NB4 (cell line): ENCODE data around the gene ASB1.

Experiments
- CTCF ChIP-seq: IDR thresholded peaks from one replicate; pipeline ENCODE4 v1.5.1; 2012; ENCODE audit warnings: low read depth, low read length
- POLR2A ChIP-seq: IDR thresholded peaks from 2 replicates; pipeline ENCODE4 v1.6.1; 2011; ENCODE audit warnings: mild to moderate bottlenecking; ENCODE audit not compliant: insufficient read length; ENCODE audit errors: extremely low read depth

DNA sequence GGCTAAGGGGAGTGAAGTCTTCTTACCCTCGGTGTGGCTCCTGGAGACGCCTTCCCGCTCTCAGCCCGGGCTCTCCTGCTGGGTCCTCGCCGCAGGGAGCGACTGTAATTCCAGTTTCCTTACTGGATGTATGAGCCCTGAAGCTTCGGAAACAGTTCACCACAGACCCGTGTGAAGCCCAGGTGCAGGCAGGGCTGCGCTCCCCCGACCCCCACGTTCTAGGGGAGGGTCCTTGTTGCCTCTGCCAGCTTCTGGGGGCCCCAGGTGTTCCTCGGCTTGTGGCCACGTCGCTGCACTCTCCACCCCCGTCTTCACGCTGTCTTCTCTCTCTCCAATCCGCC lies 5.1 kb upstream of the ASB1 start:
- TF ChIP-seq CTCF (no peak), POLR2A (no peak)
